OCI-LY1 (cell line): ENCODE measurements around the gene ULK4.

ENCODE experiments used
- H2AFZ ChIP-seq: fragments of 200-600 bp; sonication (generic), shearing (Covaris generic); 2 replicates; pipeline ENCODE4 v1.6.0; 2014; ENCODE audit warnings: antibody characterized with exemption, mild to moderate bottlenecking, low read length
- H3F3A ChIP-seq: fragments of 200-600 bp; sonication (generic), shearing (Covaris generic); 2 replicates; pipeline ENCODE4 v1.6.0; 2014; ENCODE audit warnings: mild to moderate bottlenecking, antibody characterized with exemption, low read length, moderate library complexity; ENCODE audit not compliant: insufficient read depth
- H3K27ac ChIP-seq: fragments of 200-600 bp; sonication (generic); 2 replicates; pipeline ENCODE4 v1.5.1; 2014; ENCODE audit warnings: low read length, mixed run types, mild to moderate bottlenecking, low read depth; ENCODE audit not compliant: poor library complexity, severe bottlenecking
- H3K27me3 ChIP-seq: fragments of 200-600 bp; sonication (generic); 2 replicates; pipeline ENCODE4 v1.6.0; 2014; ENCODE audit warnings: antibody characterized with exemption, mild to moderate bottlenecking, low read length, moderate library complexity; ENCODE audit not compliant: insufficient read depth
- H3K36me3 ChIP-seq: fragments of 200-600 bp; sonication (generic); 2 replicates; pipeline ENCODE4 v1.6.1; 2014; ENCODE audit warnings: mild to moderate bottlenecking, antibody characterized with exemption, low read length, moderate library complexity, mixed read lengths; ENCODE audit not compliant: insufficient read depth
- H3K4me1 ChIP-seq: fragments of 200-600 bp; sonication (generic); 2 replicates; pipeline ENCODE4 v1.5.1; 2014; ENCODE audit warnings: mild to moderate bottlenecking, low read length, moderate library complexity; ENCODE audit not compliant: insufficient read depth, severe bottlenecking
- H3K4me2 ChIP-seq: fragments of 200-600 bp; sonication (generic), shearing (Covaris generic); 2 replicates; pipeline ENCODE4 v1.6.1; 2014; ENCODE audit warnings: low read length
- H3K4me3 ChIP-seq: fragments of 200-600 bp; sonication (generic); 2 replicates; pipeline ENCODE4 v1.5.1; 2014; ENCODE audit warnings: low read length, low read depth, mild to moderate bottlenecking, mixed read lengths; ENCODE audit not compliant: poor library complexity, severe bottlenecking
- H3K79me2 ChIP-seq: fragments of 200-600 bp; shearing (Covaris generic); 2 replicates; pipeline ENCODE4 v1.6.1; 2016; ENCODE audit warnings: mixed run types, low read length, mixed read lengths; ENCODE audit not compliant: insufficient read depth
- H3K9ac ChIP-seq: fragments of 200-600 bp; sonication (generic), shearing (Covaris generic); 2 replicates; pipeline ENCODE4 v1.6.1; 2014; ENCODE audit warnings: mild to moderate bottlenecking, low read length, mixed read lengths
- H3K9me2 ChIP-seq: fragments of 200-600 bp; sonication (generic), shearing (Covaris generic); 2 replicates; pipeline ENCODE4 v1.6.1; 2014; ENCODE audit warnings: low read depth, mild to moderate bottlenecking, low read length, mixed read lengths
- H3K9me3 ChIP-seq: fragments of 200-600 bp; shearing (Covaris generic); 2 replicates; pipeline ENCODE4 v1.6.1; 2014; ENCODE audit warnings: low read length, mixed read lengths
- H4K20me1 ChIP-seq: fragments of 200-600 bp; sonication (generic), shearing (Covaris generic); 2 replicates; pipeline ENCODE4 v1.6.0; 2016; ENCODE audit warnings: mild to moderate bottlenecking, low read length; ENCODE audit not compliant: insufficient read depth
- CTCF ChIP-seq: fragments of 200-600 bp; sonication (generic), shearing (Covaris generic); IDR thresholded peaks from 2 replicates; pipeline ENCODE4 v1.5.1; 2017; ENCODE audit warnings: mild to moderate bottlenecking, antibody characterized with exemption, low read length, moderate library complexity, mixed read lengths
- EZH2 ChIP-seq: fragments of 200-600 bp; sonication (generic), shearing (Covaris generic); IDR thresholded peaks from 2 replicates; pipeline ENCODE4 v1.8.0; 2017; ENCODE audit warnings: borderline replicate concordance, mixed run types, mild to moderate bottlenecking, antibody characterized with exemption, low read length, moderate library complexity, mixed read lengths

The ULK4 gene

GRCh38 chr3:41611008-41611407 is 350.9 kb downstream of the ULK4 start:
- no peak overlapping the region for H2AFZ ChIP-seq
- H3K27me3 ChIP-seq = no peaks in the 10 kb centered on the region
- H3K4me3 ChIP-seq = no peak overlapping the region
- H4K20me1 ChIP-seq = no peaks in the 10 kb centered on the region
- no peak overlapping the region for H3K4me2 ChIP-seq
- H3K9me2 ChIP-seq = no peaks in the 10 kb centered on the region
- no peaks in the 10 kb centered on the region for H3K79me2 ChIP-seq
- no peak overlapping the region for H3K9ac ChIP-seq
- no peaks in the 10 kb centered on the region for H3F3A ChIP-seq
- no peaks in the 10 kb centered on the region for H3K4me1 ChIP-seq
- H3K36me3 ChIP-seq = no peaks in the 10 kb centered on the region
- no peaks in the 10 kb centered on the region for H3K9me3 ChIP-seq
- H3K27ac ChIP-seq = no peak overlapping the region
- TF ChIP-seq CTCF (no peak), EZH2 (no peak)

GRCh38 chr3:41608347-41608746 is 353.6 kb downstream of the ULK4 start:
- TF ChIP-seq CTCF = no peak
- no peak for TF ChIP-seq EZH2

GRCh38 chr3:41603807-41604206 is 358.1 kb downstream of the ULK4 start:
- Histone ChIP-seq H3K4me1 (no peaks in the 10 kb centered on the region), H3K79me2 (no peaks in the 10 kb centered on the region), H2AFZ (no peak overlapping the region), H3K27ac (no peak overlapping the region), H4K20me1 (no peaks in the 10 kb centered on the region), H3K9me3 (no peaks in the 10 kb centered on the region), H3K9ac (no peak overlapping the region), H3K36me3 (no peaks in the 10 kb centered on the region), H3K9me2 (no peaks in the 10 kb centered on the region), H3K4me2 (no peak overlapping the region), H3K4me3 (no peak overlapping the region), H3F3A (no peaks in the 10 kb centered on the region), H3K27me3 (no peaks in the 10 kb centered on the region)
- no peak for TF ChIP-seq EZH2
- no peak for TF ChIP-seq CTCF

More at GRCh38 chr3:41608347-41608746, 353.6 kb downstream of the ULK4 start:
- H3K4me1 ChIP-seq = no peaks in the 10 kb centered on the region
- no peak overlapping the region for H3K4me2 ChIP-seq
- H3K9me2 ChIP-seq = no peaks in the 10 kb centered on the region
- H3F3A ChIP-seq = no peaks in the 10 kb centered on the region
- H3K36me3 ChIP-seq = no peaks in the 10 kb centered on the region
- no peak overlapping the region for H3K9ac ChIP-seq
- H4K20me1 ChIP-seq = no peaks in the 10 kb centered on the region
- no peaks in the 10 kb centered on the region for H3K27me3 ChIP-seq
- H3K27ac ChIP-seq = no peak overlapping the region
- H3K4me3 ChIP-seq = no peak overlapping the region
- no peaks in the 10 kb centered on the region for H3K79me2 ChIP-seq
- no peaks in the 10 kb centered on the region for H3K9me3 ChIP-seq
- H2AFZ ChIP-seq = no peak overlapping the region
